WTC11 (cell line): ENCODE measurements around the gene NNAT.

Experiments used
- JUN ChIP-seq: sonication (generic); formaldehyde crosslinking; IDR thresholded peaks from 2 replicates; pipeline ENCODE4 v1.8.0; 2023; ENCODE audit warnings: mild to moderate bottlenecking, missing genetic modification reagents
- TF ChIP-seq, protein P1 (sequence below): fragments of 200-600 bp; IDR thresholded peaks from 2 replicates; pipeline ENCODE4 v1.8.0; 2022; ENCODE audit warnings: antibody characterized with exemption

DNA sequence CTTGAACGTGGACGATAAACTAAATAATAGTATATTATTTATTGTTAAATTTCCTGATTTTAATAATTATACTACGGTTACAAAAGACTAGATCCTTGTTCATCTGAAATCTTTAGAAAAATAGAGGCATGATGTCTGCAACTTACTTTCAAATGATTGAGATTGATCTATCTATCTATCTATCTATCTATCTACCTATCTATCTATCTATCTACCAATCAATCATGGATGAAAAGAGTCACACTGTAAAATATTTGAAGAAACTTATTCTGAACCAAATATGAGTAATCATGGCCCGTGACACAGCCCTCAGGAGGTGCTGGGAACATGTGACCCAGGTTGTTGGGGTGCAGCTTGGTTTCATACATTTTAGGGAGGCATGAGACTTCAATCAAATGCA is 18.4 kb downstream of the NNAT start:
- TF ChIP-seq, protein P1, sequence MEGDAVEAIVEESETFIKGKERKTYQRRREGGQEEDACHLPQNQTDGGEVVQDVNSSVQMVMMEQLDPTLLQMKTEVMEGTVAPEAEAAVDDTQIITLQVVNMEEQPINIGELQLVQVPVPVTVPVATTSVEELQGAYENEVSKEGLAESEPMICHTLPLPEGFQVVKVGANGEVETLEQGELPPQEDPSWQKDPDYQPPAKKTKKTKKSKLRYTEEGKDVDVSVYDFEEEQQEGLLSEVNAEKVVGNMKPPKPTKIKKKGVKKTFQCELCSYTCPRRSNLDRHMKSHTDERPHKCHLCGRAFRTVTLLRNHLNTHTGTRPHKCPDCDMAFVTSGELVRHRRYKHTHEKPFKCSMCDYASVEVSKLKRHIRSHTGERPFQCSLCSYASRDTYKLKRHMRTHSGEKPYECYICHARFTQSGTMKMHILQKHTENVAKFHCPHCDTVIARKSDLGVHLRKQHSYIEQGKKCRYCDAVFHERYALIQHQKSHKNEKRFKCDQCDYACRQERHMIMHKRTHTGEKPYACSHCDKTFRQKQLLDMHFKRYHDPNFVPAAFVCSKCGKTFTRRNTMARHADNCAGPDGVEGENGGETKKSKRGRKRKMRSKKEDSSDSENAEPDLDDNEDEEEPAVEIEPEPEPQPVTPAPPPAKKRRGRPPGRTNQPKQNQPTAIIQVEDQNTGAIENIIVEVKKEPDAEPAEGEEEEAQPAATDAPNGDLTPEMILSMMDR, result no peak
- TF ChIP-seq JUN (CRISPR knock-in tag), result no peak
